Myometrial cell (primary cell): ENCODE measurements around the gene BSCL2. TPM values are rescaled to one million over a fixed set of nuclear protein-coding genes. Genes with fewer than 3 reads are reported as not detected.

Experiments
- total RNA-seq: library from RNA; depleted of rRNA; stranded (reverse); fragments of >200 nt; gene quantifications from 2 replicates; pipeline ENCODE4 v1.2.3, GENCODE V29; 2015

Gene BSCL2
- 79.6 and 137 TPM in 2 replicates for total RNA-seq

DNA sequence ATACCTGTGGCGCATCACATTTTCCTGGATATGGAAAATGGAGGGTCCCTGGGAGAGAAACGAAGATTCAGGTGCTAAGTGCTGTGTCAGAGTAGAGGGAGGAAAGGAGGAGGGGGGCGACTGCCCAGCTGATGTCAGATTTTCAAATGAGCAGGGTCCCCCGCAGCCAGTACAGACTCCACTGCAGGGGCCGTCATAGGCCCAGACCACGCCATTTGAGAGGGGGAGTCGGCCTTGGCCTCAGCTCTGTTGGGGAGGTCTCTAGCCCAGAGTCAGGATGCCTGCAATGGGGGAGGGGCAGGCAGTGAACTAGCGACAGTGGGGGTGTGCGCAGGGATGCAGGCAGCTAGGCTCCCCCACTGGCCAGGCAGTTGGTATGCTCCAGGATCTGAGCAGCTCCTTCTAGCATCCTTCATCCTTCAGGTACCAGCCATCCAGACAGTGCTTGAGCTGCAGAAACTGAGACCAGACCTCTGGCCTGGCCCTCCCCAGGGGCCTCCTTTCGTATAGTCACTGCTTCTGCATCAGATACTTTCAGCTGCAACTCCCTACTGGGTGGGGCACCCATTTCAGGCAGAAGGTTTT lies at the start of gene BSCL2, which contains the start of gene GNG3:
Gene BSCL2, minus strand, starts transcription at position 148 of the 585 bp plus-strand sequence. CDS start 229 bp downstream, outside the sequence.
Gene GNG3, plus strand, starts transcription at position 400 of the 585 bp plus-strand sequence. CDS start 620 bp downstream, outside the sequence.

DNA sequence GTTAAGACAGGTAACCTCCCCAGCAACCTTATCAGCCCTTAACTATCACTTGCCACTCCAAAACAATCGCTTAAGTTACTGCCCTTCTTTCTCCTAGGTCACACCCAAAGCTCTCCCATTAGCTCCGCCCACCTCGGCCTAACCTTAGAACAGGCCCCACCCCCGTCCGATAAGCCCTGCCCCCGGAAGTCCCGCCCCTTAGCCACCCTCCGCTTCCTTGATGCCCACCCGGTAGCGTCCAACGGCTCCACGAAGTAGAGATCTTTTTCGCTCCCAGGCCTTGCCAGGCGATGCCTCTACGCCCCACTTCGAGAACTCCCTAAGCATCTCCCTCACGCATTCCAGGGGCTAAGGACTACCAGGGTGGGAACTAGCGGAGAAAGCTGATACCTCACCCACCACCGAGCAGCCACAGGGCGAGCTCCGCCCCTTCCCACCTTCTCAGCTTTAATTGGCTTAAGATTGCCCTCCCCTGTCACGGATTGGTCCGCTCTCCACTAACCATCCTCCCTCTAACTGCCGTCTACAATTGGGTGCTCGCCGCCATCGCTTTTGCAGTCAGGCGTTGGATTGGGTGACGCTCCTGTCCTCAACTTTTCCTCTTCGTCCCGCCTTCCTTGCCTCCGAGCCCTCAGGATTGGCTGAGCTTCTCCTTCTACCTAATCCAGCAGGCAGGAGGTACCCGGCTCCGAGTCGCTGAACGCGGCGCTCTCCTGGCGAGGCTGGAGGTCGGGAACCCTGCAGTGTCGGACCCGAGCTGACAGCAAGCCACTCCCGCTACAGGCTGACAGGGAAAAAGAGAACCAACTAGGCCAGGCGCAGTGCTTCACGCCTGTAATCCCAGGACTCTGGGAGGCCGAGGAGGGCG lies 46.7 kb upstream of the BSCL2 start, which contains the start of gene ZBTB3:
Gene ZBTB3, minus strand, starts transcription at position 425 of the 868 bp plus-strand sequence. CDS start 496 bp downstream, outside the sequence.

DNA sequence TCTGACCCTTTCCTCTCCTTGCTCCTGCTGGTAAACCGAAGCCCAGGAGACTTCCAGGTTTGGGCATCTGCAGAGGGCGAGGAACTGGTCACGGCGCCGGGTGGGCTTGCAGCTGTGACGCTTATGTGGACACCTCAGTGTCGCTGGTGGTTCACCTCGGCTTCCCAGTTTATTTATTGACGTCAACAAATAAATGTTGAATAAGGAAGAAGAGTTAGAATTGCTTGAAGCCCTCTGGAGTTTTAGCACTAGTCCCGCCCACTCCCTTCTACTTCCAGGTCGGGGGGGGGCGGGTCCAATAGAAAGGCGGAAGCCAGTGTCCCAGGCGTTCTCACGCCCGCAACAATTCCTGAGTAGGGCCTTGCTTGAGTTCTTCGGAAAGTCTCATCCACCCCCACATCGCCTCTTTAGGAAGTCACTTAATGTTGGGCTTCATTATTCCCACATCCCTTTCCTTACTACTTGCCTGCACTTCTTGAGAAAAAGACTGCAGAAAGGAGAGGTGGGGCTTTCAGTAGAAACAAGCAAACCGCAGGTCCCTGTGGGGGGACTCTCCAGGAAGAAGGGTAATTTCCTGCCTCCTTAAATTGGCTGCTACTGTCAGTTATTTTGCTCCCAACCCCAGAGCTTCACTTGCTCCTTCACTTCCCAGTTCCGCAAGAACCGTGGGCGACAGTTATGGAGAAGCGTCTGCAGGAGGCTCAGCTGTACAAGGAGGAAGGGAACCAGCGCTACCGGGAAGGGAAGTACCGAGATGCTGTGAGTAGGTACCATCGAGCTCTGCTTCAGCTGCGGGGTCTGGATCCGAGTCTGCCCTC lies 21.2 kb upstream of the BSCL2 start, which contains the start of gene TTC9C:
Gene TTC9C, plus strand, starts transcription at position 316 of the 818 bp plus-strand sequence. Its CDS starts 363 bp downstream, at position 679.

DNA sequence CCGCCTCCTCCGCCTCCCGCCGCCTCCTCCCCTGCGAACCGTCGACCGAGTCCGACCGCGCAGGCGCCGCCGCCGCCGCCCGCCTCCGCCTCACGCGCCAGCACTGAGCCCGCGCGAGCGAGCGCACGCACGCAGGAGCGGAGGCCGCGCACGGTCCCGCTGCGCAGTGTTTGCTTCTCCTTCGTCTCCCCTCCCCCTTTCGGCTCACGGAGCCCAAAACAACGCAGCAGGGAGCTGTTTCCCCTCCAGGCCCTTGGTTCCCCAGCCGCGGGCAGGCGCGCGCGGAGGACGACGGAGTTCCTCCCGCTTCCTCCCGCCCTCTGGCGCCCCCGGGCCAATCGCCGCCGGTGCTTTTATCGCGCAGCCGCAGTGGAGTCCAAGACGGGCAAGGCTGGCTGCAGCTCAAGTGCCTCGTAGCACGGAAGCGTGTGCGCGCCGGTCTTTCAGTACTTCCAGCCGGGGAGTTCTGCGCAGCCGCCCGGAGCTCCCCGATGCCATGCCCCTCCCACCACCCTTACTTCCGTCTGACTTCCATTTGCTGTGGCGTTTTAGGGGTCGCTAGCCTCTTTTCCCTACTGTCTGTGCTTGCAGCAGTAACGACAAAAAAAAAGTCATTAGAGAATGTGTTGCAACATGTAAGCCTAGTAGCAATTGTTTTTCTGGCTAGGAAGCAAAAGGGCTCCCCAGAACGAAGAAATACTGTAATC lies 20.1 kb upstream of the BSCL2 start, which contains the start of gene HNRNPUL2:
Gene HNRNPUL2, minus strand, starts transcription at position 293 of the 707 bp plus-strand sequence. CDS start 301 bp downstream, outside the sequence.

DNA sequence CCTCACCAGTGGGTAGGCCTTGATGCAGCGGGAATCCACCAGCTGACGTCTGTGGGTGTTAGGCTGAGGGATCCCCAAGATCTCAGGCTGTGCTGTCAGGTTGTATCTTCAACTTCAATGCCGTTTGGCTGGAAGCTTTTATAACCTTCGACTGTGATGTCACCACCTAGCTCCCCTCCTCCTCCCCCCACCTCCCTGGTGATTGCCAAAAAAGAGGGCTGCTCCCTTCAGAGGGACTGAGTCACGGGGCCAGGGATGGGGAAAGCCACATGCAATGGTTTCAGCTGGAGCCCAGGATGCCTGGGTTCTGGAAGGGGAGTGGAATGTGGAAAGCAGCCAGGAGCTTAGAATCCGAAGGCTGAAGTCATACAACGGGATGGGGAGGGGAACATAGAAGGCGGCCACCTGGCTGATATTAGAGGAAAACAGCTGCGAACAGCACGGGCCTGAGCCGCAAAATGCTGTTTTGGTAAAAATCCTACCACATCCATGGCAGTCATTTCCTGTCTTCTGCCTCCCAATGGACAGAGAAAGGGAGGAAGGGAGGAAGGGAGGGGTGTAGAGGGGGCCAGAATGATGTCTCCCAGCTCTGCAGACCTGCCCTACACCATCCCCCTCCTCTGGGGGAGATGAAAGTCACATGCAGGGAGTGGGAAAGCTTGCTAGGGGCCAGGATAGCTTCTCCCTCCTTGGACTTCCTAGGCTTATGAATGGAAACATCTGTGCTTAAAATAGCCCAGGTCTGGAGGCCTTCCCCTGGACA lies 17.6 kb downstream of the BSCL2 start, which contains the start of gene LRRN4CL:
Gene LRRN4CL, minus strand, starts transcription at position 110 of the 763 bp plus-strand sequence. CDS start 1,022 bp downstream, outside the sequence.

DNA sequence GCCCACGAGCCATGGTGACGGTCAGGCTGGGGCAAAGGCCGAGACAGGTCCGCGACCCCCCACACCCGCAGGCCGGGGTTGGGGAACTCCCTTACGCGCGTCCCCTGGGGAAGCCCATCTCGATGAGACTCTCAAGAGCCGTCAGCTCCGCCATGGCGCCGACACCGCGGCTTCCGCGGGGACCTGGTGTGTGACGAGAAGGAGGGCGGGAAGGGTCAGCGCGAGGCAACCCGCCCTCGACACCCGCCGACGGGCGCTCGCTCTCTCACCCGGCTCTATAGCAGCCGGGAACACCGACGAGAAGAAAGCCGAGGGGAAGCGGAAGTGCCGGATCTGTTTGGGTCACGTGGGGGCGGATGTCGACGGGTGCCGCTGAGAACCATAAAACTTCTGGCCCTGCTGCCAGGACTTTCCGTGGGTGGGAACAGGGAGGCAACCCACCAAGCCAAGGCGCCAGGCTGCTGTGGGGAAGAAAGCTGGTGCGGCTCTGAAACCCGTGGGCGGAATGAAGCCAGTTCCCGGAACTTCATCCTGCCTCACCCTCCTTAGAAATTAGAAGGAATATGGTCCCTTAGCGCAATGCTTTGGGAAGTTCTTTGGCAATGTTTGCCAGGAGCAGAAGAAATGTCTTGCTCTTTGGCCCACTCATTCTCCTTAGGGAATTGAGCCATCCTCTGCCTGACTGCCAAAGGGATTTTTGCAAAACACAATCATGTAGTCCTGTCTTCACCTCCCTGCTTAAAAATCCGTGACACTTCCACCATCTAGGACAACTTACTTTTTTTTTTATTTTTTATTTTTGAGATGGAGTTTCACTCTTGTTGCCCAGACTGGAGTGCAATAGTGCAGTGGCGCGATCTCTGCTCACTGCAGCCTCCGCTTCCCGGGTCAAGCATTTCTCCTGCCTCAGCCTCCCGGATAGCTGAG lies 28.2 kb downstream of the BSCL2 start, which contains the start of gene UBXN1:
Gene UBXN1, minus strand, starts transcription at position 304 of the 927 bp plus-strand sequence. Its CDS starts 150 bp downstream, at position 154.

DNA sequence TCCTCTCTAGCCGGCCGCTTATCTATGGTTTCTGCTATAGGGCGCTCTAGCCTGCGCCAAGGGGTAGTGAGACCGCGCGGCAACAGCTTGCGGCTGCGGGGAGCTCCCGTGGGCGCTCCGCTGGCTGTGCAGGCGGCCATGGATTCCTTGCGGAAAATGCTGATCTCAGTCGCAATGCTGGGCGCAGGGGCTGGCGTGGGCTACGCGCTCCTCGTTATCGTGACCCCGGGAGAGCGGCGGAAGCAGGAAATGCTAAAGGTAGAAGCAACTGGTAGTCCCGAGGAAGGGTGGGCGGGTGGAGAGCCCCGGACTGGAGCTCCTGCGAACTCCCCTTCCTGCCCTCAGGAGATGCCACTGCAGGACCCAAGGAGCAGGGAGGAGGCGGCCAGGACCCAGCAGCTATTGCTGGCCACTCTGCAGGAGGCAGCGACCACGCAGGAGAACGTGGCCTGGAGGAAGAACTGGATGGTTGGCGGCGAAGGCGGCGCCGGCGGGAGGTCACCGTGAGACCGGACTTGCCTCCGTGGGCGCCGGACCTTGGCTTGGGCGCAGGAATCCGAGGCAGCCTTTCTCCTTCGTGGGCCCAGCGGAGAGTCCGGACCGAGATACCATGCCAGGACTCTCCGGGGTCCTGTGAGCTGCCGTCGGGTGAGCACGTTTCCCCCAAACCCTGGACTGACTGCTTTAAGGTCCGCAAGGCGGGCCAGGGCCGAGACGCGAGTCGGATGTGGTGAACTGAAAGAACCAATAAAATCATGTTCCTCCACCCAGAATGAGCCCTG lies 35.4 kb downstream of the BSCL2 start, which contains the start of the genes LBHD1 and UQCC3:
Gene LBHD1, minus strand, starts transcription at position 660 of the 782 bp plus-strand sequence. CDS start 2,236 bp downstream, outside the sequence.
Gene UQCC3, plus strand, starts transcription at position 66 of the 782 bp plus-strand sequence. Its CDS starts 73 bp downstream, at position 139.

DNA sequence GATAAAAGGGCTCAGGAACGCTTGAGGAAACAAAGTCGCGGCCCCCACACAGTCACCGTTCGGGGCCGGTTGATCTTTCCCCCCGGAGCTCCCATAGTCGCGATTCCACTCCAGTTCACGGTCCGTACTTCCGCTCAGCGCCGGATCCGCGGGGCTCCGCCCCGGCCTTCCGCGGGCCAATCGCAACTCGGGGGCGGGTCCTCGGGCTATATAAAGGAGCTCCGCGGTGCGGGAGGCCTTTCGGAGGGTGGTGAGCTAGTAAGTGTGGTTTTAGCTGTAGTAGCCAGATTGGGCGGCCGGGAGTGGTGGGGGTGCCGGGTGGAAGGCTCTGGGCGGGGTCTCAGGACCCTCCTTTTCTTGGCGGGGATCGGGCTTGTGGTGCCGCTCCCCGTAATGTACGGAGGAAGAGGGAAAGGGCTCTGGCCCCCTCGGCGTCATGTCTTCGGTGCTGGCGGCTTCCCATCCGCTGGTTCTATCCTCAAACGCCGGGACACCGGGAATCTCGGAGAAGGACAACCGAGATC lies 42.1 kb downstream of the BSCL2 start, which contains the start of the genes C11orf98 and CSKMT:
Gene C11orf98, minus strand, starts transcription at position 136 of the 524 bp plus-strand sequence. Its CDS starts 41 bp downstream, at position 95.
Gene CSKMT, plus strand, starts transcription at position 238 of the 524 bp plus-strand sequence. CDS start 568 bp downstream, outside the sequence.

DNA sequence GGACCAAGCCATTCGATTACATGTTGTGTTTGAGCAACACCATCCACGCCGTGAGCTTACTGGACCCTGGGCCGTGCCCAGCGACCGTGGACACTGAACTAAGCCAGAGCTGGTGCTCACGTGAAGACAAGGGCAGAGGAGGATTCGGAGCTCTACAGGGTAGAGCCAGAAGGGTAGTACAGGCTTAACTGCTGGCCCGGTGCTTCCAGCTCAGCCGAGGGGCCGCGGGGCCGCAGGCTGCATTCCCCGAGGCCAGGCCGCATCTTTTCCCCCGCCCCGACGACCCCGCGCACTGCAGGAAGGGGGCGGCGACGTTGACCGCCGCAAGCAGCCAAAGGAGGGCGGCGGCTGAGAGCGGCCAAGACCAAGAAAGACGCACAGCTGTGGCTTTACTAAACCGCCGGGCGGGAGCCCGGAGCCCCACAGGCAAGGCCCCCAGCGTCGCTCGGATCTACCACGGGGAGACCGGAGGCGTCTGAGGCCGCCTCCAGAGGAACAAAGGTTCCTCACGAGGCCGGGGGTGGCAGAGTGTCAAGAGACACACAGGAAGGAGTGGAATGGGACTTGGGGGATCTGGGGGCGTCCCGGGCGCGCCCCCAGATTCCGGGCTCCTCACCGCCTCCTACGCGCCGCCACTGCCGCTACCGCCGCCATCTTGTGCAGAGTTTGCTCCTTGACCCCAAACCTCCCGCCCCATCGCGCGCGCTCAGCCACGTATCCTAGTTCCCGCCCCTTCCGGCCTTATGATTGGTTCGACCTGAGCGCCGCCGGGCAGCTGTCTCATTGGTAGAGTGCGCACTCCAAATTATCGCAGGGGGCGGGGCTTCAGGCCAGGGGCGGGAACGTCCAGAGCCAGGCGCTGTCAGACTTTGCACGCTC lies 61.0 kb downstream of the BSCL2 start, which contains the start of gene GANAB:
Gene GANAB, minus strand, starts transcription at position 668 of the 879 bp plus-strand sequence. Its CDS starts 14 bp downstream, at position 654.

Other genes starting within 250 kb of the BSCL2 start
- gene AHNAK, start 160.6 kb downstream of the BSCL2 start, total RNA-seq = 251 and 358 TPM in 2 replicates
- gene EEF1G, start 133.5 kb downstream of the BSCL2 start, total RNA-seq = 2,051 and 2,264 TPM in 2 replicates
- gene TUT1, start 115.9 kb downstream of the BSCL2 start, total RNA-seq = 5.5 and 9.6 TPM in 2 replicates
- gene MTA2, start 105.6 kb downstream of the BSCL2 start, total RNA-seq = 81.7 and 109 TPM in 2 replicates
- 17.0 and 22.9 TPM in 2 replicates for gene EML3, start 94.6 kb downstream of the BSCL2 start, total RNA-seq
- gene ROM1, start 94.2 kb downstream of the BSCL2 start, total RNA-seq = 2.8 and 14.1 TPM in 2 replicates
- gene B3GAT3, start 85.4 kb downstream of the BSCL2 start, total RNA-seq = 48.4 and 56.2 TPM in 2 replicates
- 263 and 291 TPM in 2 replicates for gene GANAB, start 60.8 kb downstream of the BSCL2 start, total RNA-seq
- gene INTS5, start 54.1 kb downstream of the BSCL2 start, total RNA-seq = 20.6 and 26.2 TPM in 2 replicates
- gene C11orf98, start 42.2 kb downstream of the BSCL2 start, total RNA-seq = 47.0 and 88.6 TPM in 2 replicates
- 2.9 and 20.2 TPM in 2 replicates for gene CSKMT, start 42.1 kb downstream of the BSCL2 start, total RNA-seq
- 8.6 and 10.5 TPM in 2 replicates for gene UQCC3, start 35.8 kb downstream of the BSCL2 start, total RNA-seq
- gene LBHD1, start 35.2 kb downstream of the BSCL2 start, total RNA-seq = 6.9 and 11.0 TPM in 2 replicates
- 97.7 and 109 TPM in 2 replicates for gene UBXN1, start 28.4 kb downstream of the BSCL2 start, total RNA-seq
- 5.8 and 6.6 TPM in 2 replicates for gene LRRN4CL, start 17.9 kb downstream of the BSCL2 start, total RNA-seq
- gene GNG3, start 252 bp upstream of the BSCL2 start, total RNA-seq = not detected in 2 replicates
- 6.6 and 6.9 TPM in 2 replicates for gene HNRNPUL2, start 20.0 kb upstream of the BSCL2 start, total RNA-seq
- 27.1 and 44.5 TPM in 2 replicates for gene TTC9C, start 21.1 kb upstream of the BSCL2 start, total RNA-seq
- 6.1 and 10.3 TPM in 2 replicates for gene ZBTB3, start 46.7 kb upstream of the BSCL2 start, total RNA-seq
- gene POLR2G, start 54.2 kb upstream of the BSCL2 start, total RNA-seq = 96.1 and 114 TPM in 2 replicates
- 11.8 and 18.6 TPM in 2 replicates for gene TAF6L, start 64.0 kb upstream of the BSCL2 start, total RNA-seq
- 73.7 and 93.1 TPM in 2 replicates for gene TMEM179B, start 80.0 kb upstream of the BSCL2 start, total RNA-seq
- gene TMEM223, start 84.6 kb upstream of the BSCL2 start, total RNA-seq = 40.9 and 43.8 TPM in 2 replicates
- gene NXF1, start 98.0 kb upstream of the BSCL2 start, total RNA-seq = 26.2 and 30.5 TPM in 2 replicates
- 33.2 and 59.2 TPM in 2 replicates for gene STX5, start 124.6 kb upstream of the BSCL2 start, total RNA-seq
- gene TEX54, start 125.4 kb upstream of the BSCL2 start, total RNA-seq = not detected in 2 replicates
- gene WDR74, start 132.2 kb upstream of the BSCL2 start, total RNA-seq = 39.7 and 57.4 TPM in 2 replicates
- gene SLC3A2, start 173.5 kb upstream of the BSCL2 start, total RNA-seq = 216 and 237 TPM in 2 replicates
- not detected in 2 replicates for gene CHRM1, start 213.9 kb upstream of the BSCL2 start, total RNA-seq